ENCODE results near the gene TRPM3.
"Not testable (repeated sequence)": the region's sequence is repeated elsewhere in the genome, so short reads cannot be mapped to it uniquely, and the experiment has no call there.

GRCh38 chr9:70706797-70707196 lies 414.6 kb downstream of the TRPM3 start:
- TF ChIP-seq, protein P1, sequence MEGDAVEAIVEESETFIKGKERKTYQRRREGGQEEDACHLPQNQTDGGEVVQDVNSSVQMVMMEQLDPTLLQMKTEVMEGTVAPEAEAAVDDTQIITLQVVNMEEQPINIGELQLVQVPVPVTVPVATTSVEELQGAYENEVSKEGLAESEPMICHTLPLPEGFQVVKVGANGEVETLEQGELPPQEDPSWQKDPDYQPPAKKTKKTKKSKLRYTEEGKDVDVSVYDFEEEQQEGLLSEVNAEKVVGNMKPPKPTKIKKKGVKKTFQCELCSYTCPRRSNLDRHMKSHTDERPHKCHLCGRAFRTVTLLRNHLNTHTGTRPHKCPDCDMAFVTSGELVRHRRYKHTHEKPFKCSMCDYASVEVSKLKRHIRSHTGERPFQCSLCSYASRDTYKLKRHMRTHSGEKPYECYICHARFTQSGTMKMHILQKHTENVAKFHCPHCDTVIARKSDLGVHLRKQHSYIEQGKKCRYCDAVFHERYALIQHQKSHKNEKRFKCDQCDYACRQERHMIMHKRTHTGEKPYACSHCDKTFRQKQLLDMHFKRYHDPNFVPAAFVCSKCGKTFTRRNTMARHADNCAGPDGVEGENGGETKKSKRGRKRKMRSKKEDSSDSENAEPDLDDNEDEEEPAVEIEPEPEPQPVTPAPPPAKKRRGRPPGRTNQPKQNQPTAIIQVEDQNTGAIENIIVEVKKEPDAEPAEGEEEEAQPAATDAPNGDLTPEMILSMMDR (IDR thresholded peaks at IDR 0.05) = not testable (repeated sequence)
- not testable (repeated sequence) for TF ChIP-seq POLR2A, EP300 (IDR thresholded peaks at IDR 0.05)
